Progenitor cell of endocrine pancreas (in vitro differentiated cells): ENCODE data around the gene HSPA12A. TPM values are rescaled to one million over a fixed set of nuclear protein-coding genes. Genes with fewer than 3 reads are reported as not detected.

ENCODE experiments used
- DNase-seq: peaks from one replicate; pipeline ENCODE4 v3.0.0; 2021; ENCODE audit warnings: low spot score; ENCODE audit not compliant: unreplicated experiment
- H3K27ac Mint-ChIP-seq: 2 replicates; pipeline ENCODE4 v1.8.0; 2021; ENCODE audit warnings: mild to moderate bottlenecking, moderate library complexity, mixed read lengths
- H3K27me3 Mint-ChIP-seq: 2 replicates; pipeline ENCODE4 v1.8.0; 2021; ENCODE audit warnings: mixed read lengths
- H3K36me3 Mint-ChIP-seq: 2 replicates; pipeline ENCODE4 v1.8.0; 2022; ENCODE audit warnings: mixed read lengths; ENCODE audit not compliant: insufficient read depth
- H3K4me1 Mint-ChIP-seq: 2 replicates; pipeline ENCODE4 v1.8.0; 2021; ENCODE audit warnings: low read depth, mixed read lengths
- H3K4me3 Mint-ChIP-seq: 2 replicates; pipeline ENCODE4 v1.8.0; 2021; ENCODE audit warnings: low read depth, mild to moderate bottlenecking, moderate library complexity, mixed read lengths
- H3K9me3 Mint-ChIP-seq: 2 replicates; pipeline ENCODE4 v1.8.0; 2021; ENCODE audit warnings: low read depth, mixed read lengths
- total RNA-seq: library from RNA; stranded (reverse); gene quantifications from 2 replicates; pipeline ENCODE4 v1.2.1, GENCODE V29; 2021
- TF ChIP-seq, protein P1 (sequence below): fragments of 200-600 bp; sonication (generic); IDR thresholded peaks from one replicate; pipeline ENCODE4 v1.5.0; 2021; ENCODE audit warnings: antibody characterized with exemption, mild to moderate bottlenecking; ENCODE audit not compliant: unreplicated experiment

The HSPA12A gene
- total RNA-seq, 1 donor from 2014 or later = 9.1 TPM

DNA sequence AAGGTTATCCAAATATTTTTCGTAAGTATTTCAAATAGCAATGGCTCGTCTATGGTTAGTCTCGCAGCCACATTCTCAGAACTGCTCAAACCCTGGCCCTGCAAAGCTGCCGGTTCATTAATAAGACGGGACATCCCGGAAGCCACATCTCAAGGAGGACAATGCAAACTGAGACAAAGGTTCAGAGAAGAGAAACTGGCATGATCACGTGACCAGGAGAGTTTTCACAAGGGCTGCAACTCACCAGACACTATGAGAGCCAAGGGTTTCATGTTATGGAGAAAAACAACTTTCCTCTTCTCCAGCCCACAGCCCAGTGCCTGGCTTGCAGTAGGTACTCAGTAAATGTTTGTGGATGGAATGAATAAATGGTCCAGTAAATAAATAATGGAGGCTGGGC is 5.0 kb upstream of the HSPA12A start:
- H3K27ac Mint-ChIP-seq = no peak overlapping the region
- H3K4me1 Mint-ChIP-seq = peaks cover 4% of the 10 kb centered on the region
- no peaks in the 10 kb centered on the region for H3K36me3 Mint-ChIP-seq
- no peak overlapping the region for H3K4me3 Mint-ChIP-seq
- DNase-seq = no peak
- TF ChIP-seq, protein P1, sequence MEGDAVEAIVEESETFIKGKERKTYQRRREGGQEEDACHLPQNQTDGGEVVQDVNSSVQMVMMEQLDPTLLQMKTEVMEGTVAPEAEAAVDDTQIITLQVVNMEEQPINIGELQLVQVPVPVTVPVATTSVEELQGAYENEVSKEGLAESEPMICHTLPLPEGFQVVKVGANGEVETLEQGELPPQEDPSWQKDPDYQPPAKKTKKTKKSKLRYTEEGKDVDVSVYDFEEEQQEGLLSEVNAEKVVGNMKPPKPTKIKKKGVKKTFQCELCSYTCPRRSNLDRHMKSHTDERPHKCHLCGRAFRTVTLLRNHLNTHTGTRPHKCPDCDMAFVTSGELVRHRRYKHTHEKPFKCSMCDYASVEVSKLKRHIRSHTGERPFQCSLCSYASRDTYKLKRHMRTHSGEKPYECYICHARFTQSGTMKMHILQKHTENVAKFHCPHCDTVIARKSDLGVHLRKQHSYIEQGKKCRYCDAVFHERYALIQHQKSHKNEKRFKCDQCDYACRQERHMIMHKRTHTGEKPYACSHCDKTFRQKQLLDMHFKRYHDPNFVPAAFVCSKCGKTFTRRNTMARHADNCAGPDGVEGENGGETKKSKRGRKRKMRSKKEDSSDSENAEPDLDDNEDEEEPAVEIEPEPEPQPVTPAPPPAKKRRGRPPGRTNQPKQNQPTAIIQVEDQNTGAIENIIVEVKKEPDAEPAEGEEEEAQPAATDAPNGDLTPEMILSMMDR = no peak
- H3K9me3 Mint-ChIP-seq = no peaks in the 10 kb centered on the region
- peaks cover 40% of the 10 kb centered on the region for H3K27me3 Mint-ChIP-seq

DNA sequence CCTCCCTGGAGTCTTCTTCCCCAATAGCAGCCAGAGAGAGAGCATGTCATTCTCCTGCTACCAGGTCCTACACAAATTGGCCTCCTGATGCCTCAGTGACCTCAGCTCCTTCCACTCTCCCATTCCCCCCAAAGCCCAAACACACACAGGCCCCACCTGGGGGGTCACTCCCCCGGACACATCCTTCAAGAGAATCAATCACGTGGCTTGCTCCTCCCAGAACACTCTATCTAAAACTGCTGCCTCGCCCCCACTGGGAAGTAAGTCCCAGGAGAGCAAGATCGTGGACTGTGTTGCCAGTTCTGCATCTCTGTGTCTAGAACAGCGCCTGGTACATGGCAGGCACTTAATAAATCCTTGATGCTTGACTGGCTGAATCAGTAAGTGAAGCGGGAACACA is 2.5 kb upstream of the HSPA12A start:
- Mint-ChIP-seq H3K9me3 (no peaks in the 10 kb centered on the region), H3K36me3 (no peaks in the 10 kb centered on the region), H3K27me3 (peaks cover 50% of the 10 kb centered on the region), H3K27ac (no peak overlapping the region), H3K4me3 (peak overlapping the region; percentile 9), H3K4me1 (peaks cover 4% of the 10 kb centered on the region)
- TF ChIP-seq, protein P1 = no peak
- no peak for DNase-seq

DNA sequence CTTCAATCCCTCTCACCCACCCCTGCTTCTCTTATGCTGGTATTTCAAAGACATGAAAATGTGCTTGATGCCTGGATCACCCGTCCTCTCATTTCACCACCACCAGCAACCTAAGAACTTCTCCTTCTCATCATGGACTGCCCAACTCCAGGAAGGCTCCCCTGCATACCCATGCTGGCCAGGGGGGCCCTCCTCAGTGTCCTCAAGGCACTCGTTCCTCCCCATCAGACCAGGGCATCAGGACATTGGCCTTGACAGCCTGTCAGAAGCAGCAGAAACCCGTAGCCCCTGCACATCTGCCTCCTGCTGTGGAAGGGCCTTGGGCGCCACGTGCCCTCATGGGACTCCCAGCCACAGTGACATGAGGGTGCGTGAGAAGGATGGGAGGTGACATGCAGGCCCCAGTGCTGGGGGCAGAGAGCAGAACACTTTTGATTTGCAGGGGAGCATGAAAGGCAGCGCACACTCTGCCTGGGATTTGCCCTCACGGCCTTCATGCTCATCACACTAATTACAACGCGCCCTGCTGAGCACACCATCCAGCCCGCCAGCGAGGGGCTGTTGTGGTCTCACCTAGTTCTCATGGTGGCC is 1.9 kb upstream of the HSPA12A start:
- DNase-seq = no peak
- Mint-ChIP-seq H3K27me3 (peaks cover 53% of the 10 kb centered on the region), H3K9me3 (no peaks in the 10 kb centered on the region), H3K4me3 (peak overlapping the region; percentile 53), H3K4me1 (peaks cover 4% of the 10 kb centered on the region), H3K27ac (peak overlapping the region; percentile 35), H3K36me3 (no peaks in the 10 kb centered on the region)
- TF ChIP-seq, protein P1 = no peak

DNA sequence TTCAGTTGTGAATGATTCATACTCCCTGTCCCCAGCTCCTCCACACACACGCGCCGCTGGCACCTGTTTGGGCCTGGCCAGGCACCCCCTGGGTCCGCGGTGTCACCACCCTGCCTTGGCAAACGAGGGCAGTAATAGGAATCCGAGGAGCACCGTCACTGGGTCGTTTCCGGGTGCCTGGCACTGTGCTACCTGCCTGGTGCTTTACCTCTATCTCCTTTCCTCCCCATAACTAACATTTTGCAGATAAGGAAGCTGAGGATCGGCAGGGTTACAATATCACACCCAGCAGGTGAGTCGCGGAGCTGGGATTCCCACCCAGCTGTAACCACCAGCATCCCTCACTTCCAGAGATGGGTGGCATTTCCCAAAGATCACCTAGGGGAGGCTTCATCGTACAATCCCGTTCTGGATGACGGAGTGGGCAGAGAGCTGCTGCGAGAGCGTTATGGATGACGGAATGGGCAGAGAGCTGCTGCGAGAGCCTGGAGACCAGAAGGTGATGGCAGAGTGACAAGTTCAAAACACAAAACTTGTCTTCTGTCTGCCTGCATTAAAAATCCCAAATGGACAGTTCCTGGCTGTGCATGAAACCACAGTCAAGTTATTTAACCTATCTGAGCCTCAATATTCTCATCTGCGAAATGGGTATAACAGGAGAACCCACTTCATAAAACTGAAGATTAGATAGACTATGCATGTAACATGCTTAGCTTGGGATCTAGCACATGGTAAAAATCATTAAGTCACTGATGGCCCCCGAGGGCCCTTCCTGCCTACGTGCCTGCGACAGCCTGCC is 1.1 kb upstream of the HSPA12A start:
- Mint-ChIP-seq H3K36me3 (no peaks in the 10 kb centered on the region), H3K4me3 (peak overlapping the region; percentile 71), H3K27ac (no peak overlapping the region), H3K27me3 (peaks cover 59% of the 10 kb centered on the region), H3K9me3 (no peaks in the 10 kb centered on the region), H3K4me1 (peaks cover 4% of the 10 kb centered on the region)
- DNase-seq = no peak
- TF ChIP-seq, protein P1 = no peak

DNA sequence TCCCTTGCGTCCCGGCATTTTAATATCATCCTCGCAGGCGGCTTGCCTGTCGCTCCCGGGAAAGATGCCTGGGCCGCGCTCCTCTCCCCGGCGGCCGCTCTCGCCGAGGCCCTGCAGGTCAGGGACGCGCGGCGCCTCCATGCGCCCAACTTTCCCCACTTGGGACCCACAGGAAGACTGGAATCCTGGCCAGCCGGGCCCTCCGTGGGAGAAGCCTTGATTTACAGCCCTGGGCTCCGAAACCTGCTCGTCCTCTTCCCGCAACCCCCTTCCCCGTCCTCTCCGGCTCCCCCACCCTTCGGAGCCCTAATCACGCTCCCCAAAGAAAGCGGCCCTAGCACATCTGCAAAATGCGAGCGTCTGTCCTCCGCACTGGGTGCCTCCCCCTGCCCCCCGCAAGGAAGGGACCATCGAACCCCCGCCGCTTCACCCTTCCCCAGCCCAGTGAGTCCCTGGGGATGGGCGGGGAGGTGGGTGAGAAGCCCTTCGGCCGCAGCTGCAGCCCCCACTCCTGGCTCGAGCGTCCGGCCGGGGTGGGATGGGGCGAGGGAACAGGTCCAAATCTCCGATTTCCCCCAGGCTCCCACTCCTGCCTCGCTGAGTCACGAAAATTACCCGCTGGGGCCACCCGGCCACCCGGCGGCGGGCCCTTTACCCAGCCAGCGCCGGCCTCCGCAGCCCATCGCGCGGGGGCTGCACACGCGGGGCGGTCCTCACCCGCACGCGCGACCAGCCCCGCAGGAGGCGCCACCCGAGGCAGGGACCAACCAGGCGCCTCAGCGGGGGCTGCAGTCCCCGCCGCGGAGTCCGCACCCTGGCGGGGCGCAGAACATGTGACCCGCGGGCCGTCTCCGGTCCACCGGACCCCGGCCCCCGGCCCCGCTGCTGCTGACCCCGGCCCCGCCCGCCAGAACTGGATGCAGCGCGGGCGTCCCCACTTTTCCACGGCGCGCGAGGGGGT is 695 bp downstream of the HSPA12A start:
- H3K9me3 Mint-ChIP-seq = no peaks in the 10 kb centered on the region
- H3K4me1 Mint-ChIP-seq = peaks cover 4% of the 10 kb centered on the region
- H3K4me3 Mint-ChIP-seq = peak overlapping the region; percentile 70
- TF ChIP-seq, protein P1 = no peak
- H3K27ac Mint-ChIP-seq = peak overlapping the region; percentile 24
- H3K36me3 Mint-ChIP-seq = no peaks in the 10 kb centered on the region
- peaks cover 73% of the 10 kb centered on the region for H3K27me3 Mint-ChIP-seq
- no peak for DNase-seq
